GM12865 (cell line): Measurements from ENCODE around the gene KLF9.

ENCODE experiments used
- DNase-seq: peaks from one replicate; pipeline ENCODE4 v3.0.0; 2010; ENCODE audit warnings: low read depth
- H3K4me3 ChIP-seq: 2 replicates; pipeline ENCODE4 v1.5.1; 2011; ENCODE audit warnings: mild to moderate bottlenecking, low read depth, low read length, control low read depth
- CTCF ChIP-seq: IDR thresholded peaks from 2 replicates; pipeline ENCODE4 v1.5.1; 2011; ENCODE audit warnings: low read length, control low read depth, low read depth, inconsistent platforms; ENCODE audit not compliant: insufficient read depth; ENCODE audit errors: missing control alignments

Gene KLF9

GRCh38 chr9:70395652-70396051 lies 18.8 kb downstream of the KLF9 start:
- DNase-seq, result no peak
- H3K4me3 ChIP-seq, result no peak overlapping the region
- no peak for TF ChIP-seq CTCF

DNA sequence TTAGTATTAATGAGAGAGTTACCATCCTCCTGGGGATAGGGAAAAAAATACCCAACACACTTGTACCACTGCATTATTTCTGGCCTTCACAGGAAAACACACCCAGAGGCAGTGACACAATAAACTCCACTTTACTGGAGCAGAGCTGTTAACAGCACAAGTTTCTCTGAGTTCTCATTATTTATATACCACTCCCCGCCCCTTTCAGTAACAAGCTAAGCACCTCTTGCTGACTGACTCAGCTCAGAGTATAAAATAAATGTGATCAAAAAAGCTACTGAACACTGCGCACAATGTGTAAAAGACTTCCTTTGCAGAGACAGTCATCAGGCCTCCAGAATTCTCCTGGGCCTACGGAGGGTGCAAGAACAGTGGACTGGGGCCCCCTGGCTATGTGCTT lies 21.6 kb downstream of the KLF9 start:
- TF ChIP-seq CTCF, result no peak
- H3K4me3 ChIP-seq, result no peak overlapping the region
- DNase-seq, result no peak

DNA sequence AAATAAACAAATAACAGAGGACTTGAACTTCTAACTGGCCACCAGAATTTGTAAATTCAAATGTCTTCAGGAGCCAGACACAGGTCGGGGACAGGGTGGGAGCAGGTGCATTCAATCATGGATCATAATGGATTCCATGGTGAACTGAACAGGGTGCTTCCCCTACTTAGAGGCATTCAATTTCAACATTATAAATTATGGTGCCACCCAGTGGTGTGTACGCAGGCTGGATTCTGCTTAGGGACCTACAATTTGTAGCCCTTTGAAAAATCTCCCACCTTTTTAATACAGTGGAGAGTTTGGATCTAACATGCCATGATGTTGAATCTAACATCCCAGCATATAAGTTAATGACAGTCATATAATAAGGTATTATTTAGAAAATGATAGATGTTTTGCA lies 22.3 kb downstream of the KLF9 start:
- no peak for DNase-seq
- no peak for TF ChIP-seq CTCF
- no peak overlapping the region for H3K4me3 ChIP-seq

DNA sequence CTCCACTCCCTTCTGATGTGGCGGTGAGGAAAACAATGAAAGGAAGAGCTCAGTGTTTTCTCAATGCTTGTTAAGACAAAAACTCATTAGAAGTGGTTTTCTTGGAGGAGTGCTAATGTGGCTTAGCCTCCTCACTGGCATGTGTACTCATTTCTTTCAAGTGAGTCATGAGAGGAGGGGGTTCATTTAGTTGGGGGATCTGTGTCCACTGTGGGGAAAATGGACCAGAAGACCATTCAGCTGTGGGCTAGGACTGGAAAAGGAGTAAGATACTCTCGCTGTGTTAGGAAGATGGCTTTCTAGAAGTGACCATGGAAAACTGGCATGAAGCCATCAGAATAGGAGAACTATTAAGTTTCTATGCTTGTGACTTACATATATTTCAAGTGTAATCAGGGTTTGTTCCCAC lies 23.5 kb downstream of the KLF9 start:
- H3K4me3 ChIP-seq, result no peak overlapping the region
- DNase-seq, result no peak
- no peak for TF ChIP-seq CTCF

- no peak for DNase-seq
- no peak overlapping the region for H3K4me3 ChIP-seq
- no peak for TF ChIP-seq CTCF
These were observed 24.7 kb downstream of the KLF9 start for GRCh38 chr9:70389621-70390266.

DNA sequence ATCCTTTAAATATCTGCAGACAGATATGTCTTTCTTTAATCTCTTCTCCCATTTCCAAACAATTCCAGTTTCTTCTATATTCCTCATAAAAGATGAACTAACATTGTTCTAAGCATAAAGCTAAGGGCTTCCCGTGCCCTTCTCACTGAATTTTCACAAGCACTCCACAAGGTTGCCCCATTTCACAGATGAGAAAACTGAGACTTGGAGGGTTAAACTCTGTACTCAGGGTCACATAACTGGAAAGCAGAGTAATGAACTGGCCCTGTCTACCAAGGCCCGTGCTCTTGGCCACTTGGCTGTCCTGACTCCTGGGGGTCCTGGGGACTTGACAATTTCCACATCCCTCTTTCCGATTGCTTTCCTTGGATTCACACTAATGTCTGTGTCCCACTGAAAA lies 25.3 kb downstream of the KLF9 start:
- no peak for DNase-seq
- TF ChIP-seq CTCF, result no peak

DNA sequence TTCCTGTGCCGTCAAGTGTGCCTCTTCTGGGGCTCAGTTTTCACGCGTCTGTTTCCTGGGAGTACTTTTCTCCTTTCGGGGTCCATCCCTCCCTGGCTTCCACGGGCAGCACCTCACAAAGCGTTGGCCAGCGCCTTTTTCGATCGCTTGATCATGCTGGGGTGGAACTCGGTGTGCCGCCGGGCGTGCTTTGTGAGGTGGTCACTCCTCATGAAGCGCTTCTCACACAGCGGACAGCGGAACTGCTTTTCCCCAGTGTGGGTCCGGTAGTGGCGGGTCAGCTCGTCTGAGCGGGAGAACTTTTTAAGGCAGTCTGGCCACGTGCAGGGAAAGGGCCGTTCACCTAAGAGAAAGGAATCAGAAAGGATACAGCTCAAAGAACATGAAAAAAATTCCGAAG lies 26.8 kb downstream of the KLF9 start:
- no peak overlapping the region for H3K4me3 ChIP-seq
- TF ChIP-seq CTCF, result no peak
- DNase-seq, result no peak

More for the DNA sequence above, 25.3 kb downstream of the KLF9 start:
- no peak overlapping the region for H3K4me3 ChIP-seq
